GM23338 (cell line): ENCODE data around the gene SAMD4A. TPM values are rescaled to one million over a fixed set of nuclear protein-coding genes. Genes with fewer than 3 reads are reported as not detected.

ENCODE experiments used
- ATAC-seq: fragments of 200-7000 bp; cut with Tn5 transposase; 3 replicates; pipeline ENCODE4 v1.9.1; 2020
- DNase-seq: peaks from one replicate; pipeline ENCODE4 v3.0.0-alpha.2; 2015; ENCODE audit warnings: low spot score
- H2AFZ ChIP-seq: fragments of 200-600 bp; sonication (generic); 2 replicates; pipeline ENCODE4 v1.8.0; 2016; ENCODE audit warnings: antibody characterized with exemption, mild to moderate bottlenecking, moderate library complexity
- H3F3A ChIP-seq: fragments of 200-600 bp; sonication (generic); replicated peaks from 2 replicates; pipeline ENCODE4 v1.8.0; 2017; ENCODE audit warnings: antibody characterized with exemption, mixed run types, low read depth
- H3K27ac ChIP-seq: fragments of 200-600 bp; sonication (generic); 2 replicates; pipeline ENCODE4 v1.6.1; 2016; ENCODE audit warnings: low read depth
- H3K27me3 ChIP-seq: fragments of 200-600 bp; sonication (generic); 2 replicates; pipeline ENCODE4 v1.8.0; 2016; ENCODE audit warnings: mild to moderate bottlenecking, mixed run types, moderate library complexity; ENCODE audit not compliant: insufficient read depth
- H3K36me3 ChIP-seq: fragments of 200-600 bp; sonication (generic); 2 replicates; pipeline ENCODE4 v1.8.0; 2016; ENCODE audit warnings: mild to moderate bottlenecking; ENCODE audit not compliant: insufficient read depth
- H3K4me1 ChIP-seq: fragments of 200-600 bp; sonication (generic); 2 replicates; pipeline ENCODE4 v1.8.0; 2016; ENCODE audit warnings: mild to moderate bottlenecking, moderate library complexity; ENCODE audit not compliant: insufficient read depth
- H3K4me2 ChIP-seq: fragments of 200-600 bp; sonication (generic); 2 replicates; pipeline ENCODE4 v1.7.1; 2017; ENCODE audit warnings: mixed run types
- H3K4me3 ChIP-seq: fragments of 200-600 bp; sonication (generic); 2 replicates; pipeline ENCODE4 v1.6.1; 2016; ENCODE audit warnings: mixed run types
- H3K79me2 ChIP-seq: fragments of 200-600 bp; sonication (generic); replicated peaks from 2 replicates; pipeline ENCODE4 v1.8.0; 2017; ENCODE audit warnings: mild to moderate bottlenecking; ENCODE audit not compliant: insufficient read depth
- H3K9me2 ChIP-seq: fragments of 200-600 bp; sonication (generic); 2 replicates; pipeline ENCODE4 v1.8.0; 2017; ENCODE audit not compliant: insufficient read depth
- H4K20me1 ChIP-seq: fragments of 200-600 bp; sonication (generic); replicated peaks from 2 replicates; pipeline ENCODE4 v1.8.0; 2017; ENCODE audit warnings: mild to moderate bottlenecking; ENCODE audit not compliant: insufficient read depth
- H3K27ac Mint-ChIP-seq: 2 replicates; pipeline ENCODE4 v1.8.0; 2020; ENCODE audit warnings: inconsistent platforms, mild to moderate bottlenecking, moderate library complexity, mixed read lengths
- H3K27me3 Mint-ChIP-seq: 3 replicates; pipeline ENCODE4 v1.8.0; 2022; ENCODE audit warnings: low read depth, mild to moderate bottlenecking, moderate library complexity, mixed read lengths, inconsistent platforms; ENCODE audit not compliant: insufficient read depth, poor library complexity
- H3K36me3 Mint-ChIP-seq: 3 replicates; pipeline ENCODE4 v1.8.0; 2021; ENCODE audit warnings: low read depth, mild to moderate bottlenecking, inconsistent platforms, moderate library complexity, mixed read lengths
- H3K4me1 Mint-ChIP-seq: 3 replicates; pipeline ENCODE4 v1.8.0; 2020; ENCODE audit warnings: mild to moderate bottlenecking, inconsistent platforms, mixed read lengths
- H3K4me3 Mint-ChIP-seq: 3 replicates; pipeline ENCODE4 v1.8.0; 2021; ENCODE audit warnings: moderate library complexity, mild to moderate bottlenecking, inconsistent platforms, mixed read lengths
- H3K9me3 Mint-ChIP-seq: 3 replicates; pipeline ENCODE4 v1.8.0; 2020; ENCODE audit warnings: moderate library complexity, mild to moderate bottlenecking, inconsistent platforms, mixed read lengths
- CREB1 ChIP-seq: fragments of 250-450 bp; sonication (Bioruptor Pico); IDR thresholded peaks from 2 replicates; pipeline ENCODE4 v1.5.0; 2020; ENCODE audit warnings: low read depth, mild to moderate bottlenecking, moderate library complexity
- CTCF ChIP-seq, 2 experiments: fragments of 200-600 bp in 1 of 2; sonication (generic) in 1 of 2; conservative IDR thresholded peaks; 2 replicates each; pipeline versions ENCODE4 v1.5.1 to v1.6.1; 2016 to 2017; ENCODE audit warnings: antibody characterized with exemption in 2 of 2, low read depth in 2 of 2, mild to moderate bottlenecking in 2 of 2, moderate library complexity in 1 of 2
- ETS1 ChIP-seq: IDR thresholded peaks from 2 replicates; pipeline ENCODE4 v1.6.1; 2016; ENCODE audit warnings: antibody characterized with exemption
- EZH2 ChIP-seq: fragments of 200-600 bp; sonication (generic); IDR thresholded peaks from one replicate; pipeline ENCODE4 v1.8.0; 2017; ENCODE audit warnings: antibody characterized with exemption, mild to moderate bottlenecking, low read depth; ENCODE audit not compliant: unreplicated experiment
- EZH2phosphoT487 ChIP-seq: fragments of 200-600 bp; sonication (generic); IDR thresholded peaks from one replicate; pipeline ENCODE4 v1.8.1; 2018; ENCODE audit warnings: antibody characterized with exemption; ENCODE audit not compliant: unreplicated experiment
- NANOG ChIP-seq: IDR thresholded peaks from 2 replicates; pipeline ENCODE4 v1.6.1; 2016; ENCODE audit warnings: antibody characterized with exemption, borderline replicate concordance
- POLR2AphosphoS5 ChIP-seq: IDR thresholded peaks from 2 replicates; pipeline ENCODE4 v1.6.1; 2016; ENCODE audit warnings: antibody characterized with exemption, low read depth
- STAT1 ChIP-seq: IDR thresholded peaks from one replicate; pipeline ENCODE4 v1.6.1; 2016; ENCODE audit warnings: antibody characterized with exemption; ENCODE audit not compliant: unreplicated experiment
- ZNF114 ChIP-seq: fragments of 250-450 bp; sonication (Bioruptor Pico); IDR thresholded peaks from 2 replicates; pipeline ENCODE4 v1.5.0; 2020; ENCODE audit warnings: mild to moderate bottlenecking, moderate library complexity
- ZNF331 ChIP-seq: fragments of 250-450 bp; sonication (Bioruptor Pico); IDR thresholded peaks from 2 replicates; pipeline ENCODE4 v1.5.0; 2020; ENCODE audit warnings: low read depth, mild to moderate bottlenecking, moderate library complexity
- polyA plus RNA-seq: library from polyadenylated mRNA; unstranded; fragments of >200 nt; fragmentation: Nextera tagmentation; extraction: Ambion mirVana; gene quantifications from 2 replicates; pipeline ENCODE4 v1.2.1, GENCODE V29; 2016
- total RNA-seq: library from RNA; depleted of rRNA; stranded (reverse); fragments of >200 nt; shearing (Covaris generic); gene quantifications from 2 replicates; pipeline ENCODE4 v1.2.3, GENCODE V29; 2014
- TF ChIP-seq, protein P1 (sequence below): IDR thresholded peaks from one replicate; pipeline ENCODE4 v1.6.1; 2018; ENCODE audit warnings: antibody characterized with exemption; ENCODE audit not compliant: unreplicated experiment

SAMD4A gene
- total and polyA plus RNA-seq, 2 experiments from 2014 or later, result 1.6 to 6.9 TPM

GRCh38 chr14:54797556-54797955 lies 230.6 kb downstream of the SAMD4A start:
- no peaks in the 10 kb centered on the region for H3K9me2 ChIP-seq
- no peaks in the 10 kb centered on the region for H3K36me3 ChIP-seq
- H3K4me1 Mint-ChIP-seq, result peaks cover 7% of the 10 kb centered on the region; the same call in 1 of the 3 replicates
- no peak overlapping the region for H3K27ac Mint-ChIP-seq
- H3K27ac ChIP-seq, result no peak overlapping the region
- H3K4me1 ChIP-seq, result no peaks in the 10 kb centered on the region
- DNase-seq (no peak), ATAC-seq (peak; percentile 32; the same call in 2 of the 3 replicates)
- H4K20me1 ChIP-seq, result no peaks in the 10 kb centered on the region
- H3K36me3 Mint-ChIP-seq, result no peaks in the 10 kb centered on the region
- no peaks in the 10 kb centered on the region for H3K9me3 Mint-ChIP-seq
- H3K4me3 ChIP-seq, result no peak overlapping the region
- TF ChIP-seq CTCF (conservative IDR thresholded peaks at IDR 0.05; ENCODE audit: low read depth in 2 of 2), result no peak
- TF ChIP-seq ETS1, result no peak
- no peak for TF ChIP-seq NANOG
- TF ChIP-seq CREB1 (CRISPR knock-in tag), result no peak
- no peak for TF ChIP-seq ZNF114 (CRISPR knock-in tag)
- no peak for TF ChIP-seq POLR2AphosphoS5
- TF ChIP-seq EZH2, result no peak
- TF ChIP-seq STAT1, result no peak
- TF ChIP-seq, protein P1, sequence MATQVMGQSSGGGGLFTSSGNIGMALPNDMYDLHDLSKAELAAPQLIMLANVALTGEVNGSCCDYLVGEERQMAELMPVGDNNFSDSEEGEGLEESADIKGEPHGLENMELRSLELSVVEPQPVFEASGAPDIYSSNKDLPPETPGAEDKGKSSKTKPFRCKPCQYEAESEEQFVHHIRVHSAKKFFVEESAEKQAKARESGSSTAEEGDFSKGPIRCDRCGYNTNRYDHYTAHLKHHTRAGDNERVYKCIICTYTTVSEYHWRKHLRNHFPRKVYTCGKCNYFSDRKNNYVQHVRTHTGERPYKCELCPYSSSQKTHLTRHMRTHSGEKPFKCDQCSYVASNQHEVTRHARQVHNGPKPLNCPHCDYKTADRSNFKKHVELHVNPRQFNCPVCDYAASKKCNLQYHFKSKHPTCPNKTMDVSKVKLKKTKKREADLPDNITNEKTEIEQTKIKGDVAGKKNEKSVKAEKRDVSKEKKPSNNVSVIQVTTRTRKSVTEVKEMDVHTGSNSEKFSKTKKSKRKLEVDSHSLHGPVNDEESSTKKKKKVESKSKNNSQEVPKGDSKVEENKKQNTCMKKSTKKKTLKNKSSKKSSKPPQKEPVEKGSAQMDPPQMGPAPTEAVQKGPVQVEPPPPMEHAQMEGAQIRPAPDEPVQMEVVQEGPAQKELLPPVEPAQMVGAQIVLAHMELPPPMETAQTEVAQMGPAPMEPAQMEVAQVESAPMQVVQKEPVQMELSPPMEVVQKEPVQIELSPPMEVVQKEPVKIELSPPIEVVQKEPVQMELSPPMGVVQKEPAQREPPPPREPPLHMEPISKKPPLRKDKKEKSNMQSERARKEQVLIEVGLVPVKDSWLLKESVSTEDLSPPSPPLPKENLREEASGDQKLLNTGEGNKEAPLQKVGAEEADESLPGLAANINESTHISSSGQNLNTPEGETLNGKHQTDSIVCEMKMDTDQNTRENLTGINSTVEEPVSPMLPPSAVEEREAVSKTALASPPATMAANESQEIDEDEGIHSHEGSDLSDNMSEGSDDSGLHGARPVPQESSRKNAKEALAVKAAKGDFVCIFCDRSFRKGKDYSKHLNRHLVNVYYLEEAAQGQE, result no peak
- no peak for TF ChIP-seq ZNF331 (CRISPR knock-in tag)
- H3K4me2 ChIP-seq, result no peak overlapping the region
- H3K27me3 Mint-ChIP-seq, result peaks cover 2% of the 10 kb centered on the region
- H3K27me3 ChIP-seq, result no peaks in the 10 kb centered on the region
- H3K79me2 ChIP-seq, result no peaks in the 10 kb centered on the region
- no peak overlapping the region for H2AFZ ChIP-seq
- H3K4me3 Mint-ChIP-seq, result no peak overlapping the region
- no peaks in the 10 kb centered on the region for H3F3A ChIP-seq

GRCh38 chr14:54797986-54798385 lies 231.1 kb downstream of the SAMD4A start:
- Histone ChIP-seq H3K4me3 (no peak overlapping the region), H4K20me1 (no peaks in the 10 kb centered on the region), H3K27ac (no peak overlapping the region), H2AFZ (no peak overlapping the region), H3K36me3 (no peaks in the 10 kb centered on the region), H3K4me1 (no peaks in the 10 kb centered on the region), H3K4me2 (no peak overlapping the region), H3K9me2 (no peaks in the 10 kb centered on the region), H3F3A (no peaks in the 10 kb centered on the region), H3K79me2 (no peaks in the 10 kb centered on the region), H3K27me3 (no peaks in the 10 kb centered on the region)
- no peak for DNase-seq
- H3K4me3 Mint-ChIP-seq, result no peak overlapping the region
- no peaks in the 10 kb centered on the region for H3K36me3 Mint-ChIP-seq
- H3K27ac Mint-ChIP-seq, result no peak overlapping the region
- TF ChIP-seq, protein P1, result no peak
- TF ChIP-seq EZH2phosphoT487, result no peak
- H3K9me3 Mint-ChIP-seq, result no peaks in the 10 kb centered on the region
- H3K4me1 Mint-ChIP-seq, result peaks cover 5% of the 10 kb centered on the region; the same call in 1 of the 3 replicates
- H3K27me3 Mint-ChIP-seq, result peaks cover 2% of the 10 kb centered on the region
- no peak for ATAC-seq
